VCaP (cell line): ENCODE results near the gene SLC22A4.

Source experiments
- H3K27ac ChIP-seq: fragments of 450-650 bp; 2 replicates; pipeline ENCODE4 v1.5.1; 2017
- CTCF ChIP-seq: fragments of 450-650 bp; conservative IDR thresholded peaks from 2 replicates; pipeline ENCODE4 v1.5.1; 2017; ENCODE audit warnings: mild to moderate bottlenecking, moderate library complexity

The SLC22A4 gene

GRCh38 chr5:132301344-132302271, 7.4 kb downstream of the SLC22A4 start:
- peak overlapping the region; percentile 68 for H3K27ac ChIP-seq
- no peak for TF ChIP-seq CTCF

GRCh38 chr5:132302413-132302812, 8.2 kb downstream of the SLC22A4 start:
- TF ChIP-seq CTCF, result no peak
- peak overlapping the region; percentile 68 for H3K27ac ChIP-seq

GRCh38 chr5:132303589-132303988, 9.4 kb downstream of the SLC22A4 start:
- H3K27ac ChIP-seq, result peak overlapping the region; percentile 68; the same call in 1 of the 2 replicates
- TF ChIP-seq CTCF, result no peak

- TF ChIP-seq CTCF, result no peak
- H3K27ac ChIP-seq, result no peak overlapping the region
These were observed 11.2 kb downstream of the SLC22A4 start for GRCh38 chr5:132305420-132305819.

GRCh38 chr5:132308701-132309100, 14.5 kb downstream of the SLC22A4 start:
- TF ChIP-seq CTCF, result no peak
- no peak overlapping the region for H3K27ac ChIP-seq

GRCh38 chr5:132309679-132310078, 15.5 kb downstream of the SLC22A4 start:
- no peak for TF ChIP-seq CTCF
- H3K27ac ChIP-seq, result no peak overlapping the region

GRCh38 chr5:132310141-132310834, 16.1 kb downstream of the SLC22A4 start:
- no peak overlapping the region for H3K27ac ChIP-seq
- no peak for TF ChIP-seq CTCF
